PFSK-1 (cell line): ENCODE measurements around the gene MFAP3.

ENCODE experiments used
- POLR2AphosphoS5 ChIP-seq: IDR thresholded peaks from 2 replicates; pipeline ENCODE4 v1.6.1; 2012; ENCODE audit warnings: low read depth, mild to moderate bottlenecking, control low read depth, low read length, moderate library complexity
- TF ChIP-seq, protein P1 (sequence below), 2 experiments: IDR thresholded peaks; 2 replicates each; pipeline versions ENCODE4 v1.6.1 to v1.8.0; 2011 to 2012; ENCODE audit warnings: low read depth in 2 of 2, low read length in 2 of 2, control low read depth in 1 of 2, inconsistent platforms in 1 of 2, mild to moderate bottlenecking in 1 of 2, moderate library complexity in 1 of 2; ENCODE audit not compliant: insufficient read depth in 1 of 2

DNA sequence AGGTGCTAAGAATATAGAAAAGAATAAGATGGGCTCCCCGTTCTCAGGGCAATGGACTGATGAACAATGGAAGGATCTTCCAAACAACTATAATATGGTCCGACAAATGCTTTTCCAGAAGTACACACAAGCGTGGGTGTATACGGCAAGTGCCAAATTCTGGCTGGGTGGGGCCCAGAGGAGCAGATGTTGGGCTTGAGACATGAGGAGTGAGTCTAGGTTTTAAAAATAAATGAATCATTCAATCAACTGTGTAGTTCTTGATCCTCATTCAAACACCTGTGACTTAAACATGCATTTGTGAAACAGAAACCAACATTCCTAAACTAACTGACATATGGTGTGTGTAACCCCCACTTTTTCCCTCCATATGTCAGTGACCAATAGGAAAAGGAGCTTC lies 47.9 kb downstream of the MFAP3 start:
- no peak for TF ChIP-seq POLR2AphosphoS5
- TF ChIP-seq, protein P1, sequence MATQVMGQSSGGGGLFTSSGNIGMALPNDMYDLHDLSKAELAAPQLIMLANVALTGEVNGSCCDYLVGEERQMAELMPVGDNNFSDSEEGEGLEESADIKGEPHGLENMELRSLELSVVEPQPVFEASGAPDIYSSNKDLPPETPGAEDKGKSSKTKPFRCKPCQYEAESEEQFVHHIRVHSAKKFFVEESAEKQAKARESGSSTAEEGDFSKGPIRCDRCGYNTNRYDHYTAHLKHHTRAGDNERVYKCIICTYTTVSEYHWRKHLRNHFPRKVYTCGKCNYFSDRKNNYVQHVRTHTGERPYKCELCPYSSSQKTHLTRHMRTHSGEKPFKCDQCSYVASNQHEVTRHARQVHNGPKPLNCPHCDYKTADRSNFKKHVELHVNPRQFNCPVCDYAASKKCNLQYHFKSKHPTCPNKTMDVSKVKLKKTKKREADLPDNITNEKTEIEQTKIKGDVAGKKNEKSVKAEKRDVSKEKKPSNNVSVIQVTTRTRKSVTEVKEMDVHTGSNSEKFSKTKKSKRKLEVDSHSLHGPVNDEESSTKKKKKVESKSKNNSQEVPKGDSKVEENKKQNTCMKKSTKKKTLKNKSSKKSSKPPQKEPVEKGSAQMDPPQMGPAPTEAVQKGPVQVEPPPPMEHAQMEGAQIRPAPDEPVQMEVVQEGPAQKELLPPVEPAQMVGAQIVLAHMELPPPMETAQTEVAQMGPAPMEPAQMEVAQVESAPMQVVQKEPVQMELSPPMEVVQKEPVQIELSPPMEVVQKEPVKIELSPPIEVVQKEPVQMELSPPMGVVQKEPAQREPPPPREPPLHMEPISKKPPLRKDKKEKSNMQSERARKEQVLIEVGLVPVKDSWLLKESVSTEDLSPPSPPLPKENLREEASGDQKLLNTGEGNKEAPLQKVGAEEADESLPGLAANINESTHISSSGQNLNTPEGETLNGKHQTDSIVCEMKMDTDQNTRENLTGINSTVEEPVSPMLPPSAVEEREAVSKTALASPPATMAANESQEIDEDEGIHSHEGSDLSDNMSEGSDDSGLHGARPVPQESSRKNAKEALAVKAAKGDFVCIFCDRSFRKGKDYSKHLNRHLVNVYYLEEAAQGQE (IDR thresholded peaks at IDR 0.05; ENCODE audit: insufficient read depth in 1 of 2, low read depth in 2 of 2, low read length in 2 of 2), result no peak
